ENCODE results near the gene NOSTRIN. TPM values are rescaled to one million over a fixed set of nuclear protein-coding genes. Genes with fewer than 3 reads are reported as not detected.

The NOSTRIN gene
- total and polyA plus RNA-seq, 8 donors = 14.4 to 67.3 (median 25.9) TPM

Other genes starting within 250 kb of the NOSTRIN start
- 1 to 10 TPM in 3 of 6 donors, under 1 TPM in 3; 0.14 to 2.5 (median 0.67) TPM for gene SPC25, start 87.8 kb downstream of the NOSTRIN start, total RNA-seq
- 1 to 10 TPM in 1 of 2 donors, under 1 TPM in 1; 0.61 to 4.2 TPM for gene SPC25, start 87.8 kb downstream of the NOSTRIN start, polyA plus RNA-seq
- gene G6PC2, start 98.7 kb downstream of the NOSTRIN start, total RNA-seq = 10 to 100 TPM in 3 of 6 donors, 1 to 10 TPM in 3; 2.2 to 33.7 (median 11.1) TPM
- 100 to 1,000 TPM in 1 of 2 donors, 10 to 100 TPM in 1; 25.0 to 262 TPM for gene G6PC2, start 98.7 kb downstream of the NOSTRIN start, polyA plus RNA-seq
- under 1 TPM in 4 of 6 donors, not detected in 2; 0.03 to 0.12 (median 0.08) TPM for gene ABCB11, start 228.7 kb downstream of the NOSTRIN start, total RNA-seq
- under 1 TPM; 0.02 to 0.04 TPM for gene ABCB11, start 228.7 kb downstream of the NOSTRIN start, polyA plus RNA-seq

All from pancreas (tissue), 8 donors.